GM18867 (cell line): Measurements from ENCODE around the gene PRKG1.

Experiments used
- ATAC-seq: cut with Tn5 transposase; IDR thresholded peaks from one replicate; pipeline ENCODE4 v1.9.1; 2021; ENCODE audit warnings: mild to moderate bottlenecking, moderate library complexity; ENCODE audit not compliant: unreplicated experiment

The PRKG1 gene

GRCh38 chr10:51843966-51844365 is 769.7 kb downstream of the PRKG1 start:
- ATAC-seq, result no peak

- peak; percentile 93 for ATAC-seq
Measured at GRCh38 chr10:51846856-51847506, 772.7 kb downstream of the PRKG1 start.

- ATAC-seq, result no peak
Measured at GRCh38 chr10:51852297-51852696, 778.0 kb downstream of the PRKG1 start.

GRCh38 chr10:51857305-51857704 is 783.0 kb downstream of the PRKG1 start:
- ATAC-seq, result no peak

- ATAC-seq, result peak; percentile 86
Measured at GRCh38 chr10:51860257-51860656, 786.0 kb downstream of the PRKG1 start.

GRCh38 chr10:51861051-51861450 is 786.8 kb downstream of the PRKG1 start:
- ATAC-seq, result no peak

- ATAC-seq, result no peak
Measured at GRCh38 chr10:51861731-51862130, 787.4 kb downstream of the PRKG1 start.

GRCh38 chr10:51862149-51862548 is 787.9 kb downstream of the PRKG1 start:
- no peak for ATAC-seq

GRCh38 chr10:51867956-51868355 is 793.7 kb downstream of the PRKG1 start:
- no peak for ATAC-seq

GRCh38 chr10:51874131-51874530 is 799.8 kb downstream of the PRKG1 start:
- ATAC-seq, result no peak

GRCh38 chr10:51875610-51876009 is 801.3 kb downstream of the PRKG1 start:
- no peak for ATAC-seq

GRCh38 chr10:51876503-51876902 is 802.2 kb downstream of the PRKG1 start:
- no peak for ATAC-seq

- no peak for ATAC-seq
Measured at GRCh38 chr10:51876979-51877378, 802.7 kb downstream of the PRKG1 start.

GRCh38 chr10:51877636-51878035 is 803.3 kb downstream of the PRKG1 start:
- ATAC-seq, result no peak

- peak; percentile 14 for ATAC-seq
Measured at GRCh38 chr10:51878695-51879094, 804.4 kb downstream of the PRKG1 start.

- ATAC-seq, result peak; percentile 92
Measured at GRCh38 chr10:51879238-51879637, 805.0 kb downstream of the PRKG1 start.

- no peak for ATAC-seq
Measured at GRCh38 chr10:51881213-51881612, 806.9 kb downstream of the PRKG1 start.

GRCh38 chr10:51886438-51887068 is 812.3 kb downstream of the PRKG1 start:
- ATAC-seq, result no peak

GRCh38 chr10:51888263-51888662 is 814.0 kb downstream of the PRKG1 start:
- ATAC-seq, result no peak

- no peak for ATAC-seq
Measured at GRCh38 chr10:51892313-51892712, 818.0 kb downstream of the PRKG1 start.

GRCh38 chr10:51892965-51893658 is 818.8 kb downstream of the PRKG1 start:
- peak; percentile 100 for ATAC-seq
